WTC11 (cell line): ENCODE results near the gene PIK3CB.

Source experiments
- MAX ChIP-seq: sonication (generic); formaldehyde crosslinking; IDR thresholded peaks from 2 replicates; pipeline ENCODE4 v1.8.0; 2022; ENCODE audit warnings: mild to moderate bottlenecking, missing genetic modification reagents
- NR2C2 ChIP-seq: sonication (generic); formaldehyde crosslinking; IDR thresholded peaks from 2 replicates; pipeline ENCODE4 v1.8.0; 2022; ENCODE audit warnings: mild to moderate bottlenecking, missing genetic modification reagents
- TEAD1 ChIP-seq: sonication (generic); formaldehyde crosslinking; IDR thresholded peaks from 2 replicates; pipeline ENCODE4 v1.8.0; 2022; ENCODE audit warnings: mild to moderate bottlenecking, missing genetic modification reagents
- ZBTB21 ChIP-seq: sonication (generic); formaldehyde crosslinking; IDR thresholded peaks from 2 replicates; pipeline ENCODE4 v1.8.1; 2023; ENCODE audit warnings: mild to moderate bottlenecking, missing genetic modification reagents, borderline replicate concordance
- TF ChIP-seq, protein P1 (sequence below): fragments of 200-600 bp; IDR thresholded peaks from 2 replicates; pipeline ENCODE4 v1.8.0; 2022; ENCODE audit warnings: antibody characterized with exemption
- TF ChIP-seq, protein P2 (sequence below): sonication (generic); formaldehyde crosslinking; IDR thresholded peaks from 2 replicates; pipeline ENCODE4 v1.8.1; 2022; ENCODE audit warnings: mild to moderate bottlenecking, missing genetic modification reagents, moderate library complexity, borderline replicate concordance

DNA sequence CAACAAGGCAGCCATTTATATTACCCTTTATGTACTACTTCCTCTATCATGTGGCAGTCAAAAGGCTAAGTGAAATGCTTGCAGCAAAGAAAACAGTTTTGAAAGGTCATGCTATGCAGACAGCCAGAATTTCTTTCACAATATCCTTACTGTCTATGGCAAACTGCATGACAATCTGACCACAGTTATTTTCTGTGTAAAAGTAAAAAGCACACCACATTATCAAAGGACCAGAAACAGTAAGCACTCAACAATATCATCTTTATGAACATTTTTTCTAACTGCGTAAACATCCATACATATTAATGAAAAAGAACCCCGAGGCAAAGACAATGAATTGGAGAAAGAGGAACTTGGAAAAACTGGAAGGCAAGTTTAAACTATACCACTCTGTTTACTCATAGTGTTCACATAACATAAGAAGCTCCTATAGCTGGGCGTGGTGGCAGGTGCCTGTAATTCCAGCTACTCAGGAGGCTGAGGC is 47.9 kb downstream of the PIK3CB start:
- TF ChIP-seq, protein P1, sequence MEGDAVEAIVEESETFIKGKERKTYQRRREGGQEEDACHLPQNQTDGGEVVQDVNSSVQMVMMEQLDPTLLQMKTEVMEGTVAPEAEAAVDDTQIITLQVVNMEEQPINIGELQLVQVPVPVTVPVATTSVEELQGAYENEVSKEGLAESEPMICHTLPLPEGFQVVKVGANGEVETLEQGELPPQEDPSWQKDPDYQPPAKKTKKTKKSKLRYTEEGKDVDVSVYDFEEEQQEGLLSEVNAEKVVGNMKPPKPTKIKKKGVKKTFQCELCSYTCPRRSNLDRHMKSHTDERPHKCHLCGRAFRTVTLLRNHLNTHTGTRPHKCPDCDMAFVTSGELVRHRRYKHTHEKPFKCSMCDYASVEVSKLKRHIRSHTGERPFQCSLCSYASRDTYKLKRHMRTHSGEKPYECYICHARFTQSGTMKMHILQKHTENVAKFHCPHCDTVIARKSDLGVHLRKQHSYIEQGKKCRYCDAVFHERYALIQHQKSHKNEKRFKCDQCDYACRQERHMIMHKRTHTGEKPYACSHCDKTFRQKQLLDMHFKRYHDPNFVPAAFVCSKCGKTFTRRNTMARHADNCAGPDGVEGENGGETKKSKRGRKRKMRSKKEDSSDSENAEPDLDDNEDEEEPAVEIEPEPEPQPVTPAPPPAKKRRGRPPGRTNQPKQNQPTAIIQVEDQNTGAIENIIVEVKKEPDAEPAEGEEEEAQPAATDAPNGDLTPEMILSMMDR: no peak
- TF ChIP-seq ZBTB21 (CRISPR knock-in tag) (no peak), MAX (CRISPR knock-in tag) (no peak), NR2C2 (CRISPR knock-in tag) (no peak), TEAD1 (CRISPR knock-in tag) (no peak)
- TF ChIP-seq, protein P2, sequence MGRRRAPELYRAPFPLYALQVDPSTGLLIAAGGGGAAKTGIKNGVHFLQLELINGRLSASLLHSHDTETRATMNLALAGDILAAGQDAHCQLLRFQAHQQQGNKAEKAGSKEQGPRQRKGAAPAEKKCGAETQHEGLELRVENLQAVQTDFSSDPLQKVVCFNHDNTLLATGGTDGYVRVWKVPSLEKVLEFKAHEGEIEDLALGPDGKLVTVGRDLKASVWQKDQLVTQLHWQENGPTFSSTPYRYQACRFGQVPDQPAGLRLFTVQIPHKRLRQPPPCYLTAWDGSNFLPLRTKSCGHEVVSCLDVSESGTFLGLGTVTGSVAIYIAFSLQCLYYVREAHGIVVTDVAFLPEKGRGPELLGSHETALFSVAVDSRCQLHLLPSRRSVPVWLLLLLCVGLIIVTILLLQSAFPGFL (CRISPR knock-in tag): no peak
